Raji (cell line): ENCODE data around the gene UBAP2.

Experiments used
- POLR2A ChIP-seq: IDR thresholded peaks from 2 replicates; pipeline ENCODE4 v1.6.1; 2011; ENCODE audit warnings: low read depth, low read length, control low read depth; ENCODE audit not compliant: insufficient read depth

UBAP2 gene

DNA sequence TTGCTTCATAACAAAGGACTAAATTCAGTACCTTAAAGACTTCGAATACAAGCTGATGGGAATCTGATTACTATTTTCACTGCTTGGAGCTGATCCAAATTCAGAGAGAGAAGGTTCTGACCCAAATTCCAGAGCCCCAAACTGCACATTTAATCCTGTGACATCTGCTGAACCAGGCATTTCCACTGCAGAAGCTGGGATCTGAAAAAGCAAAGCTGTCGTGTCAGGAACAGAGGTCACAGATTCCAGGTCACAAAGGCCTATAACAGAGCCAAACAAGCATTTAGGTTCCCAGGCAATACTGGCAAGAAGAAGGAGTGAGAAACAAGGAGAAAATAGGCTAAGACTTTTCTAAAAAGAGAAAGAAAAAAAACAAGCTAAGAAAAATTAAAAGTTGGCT is 105.3 kb downstream of the UBAP2 start:
- no peak for TF ChIP-seq POLR2A

DNA sequence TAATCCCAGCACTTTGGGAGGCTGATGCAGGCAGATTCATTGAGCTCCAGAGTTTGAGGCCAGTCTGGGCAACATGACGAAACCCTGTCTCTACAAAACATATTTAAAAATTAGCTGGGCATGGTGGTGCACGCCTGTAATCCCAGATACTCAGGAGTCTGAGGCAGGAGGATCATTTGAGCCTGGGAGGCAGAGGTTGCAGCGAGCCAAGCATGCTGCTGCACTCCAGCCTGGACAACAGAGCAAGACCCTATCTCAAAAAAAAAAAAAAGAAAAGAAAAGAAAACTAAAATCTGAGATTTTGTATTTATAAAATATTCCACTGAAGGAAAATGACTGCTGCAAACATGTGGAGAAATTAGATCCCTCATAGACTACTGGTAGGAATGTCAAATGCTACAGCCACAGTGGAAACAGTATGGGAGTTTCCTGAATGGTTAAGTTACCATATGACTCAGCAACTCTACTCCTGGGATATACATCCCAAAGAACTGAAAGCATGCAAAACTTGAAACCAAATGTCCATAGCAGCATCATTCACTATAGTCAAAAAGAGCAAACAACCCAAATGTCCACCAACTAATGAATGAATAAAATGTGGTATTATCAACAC is 106.1 kb downstream of the UBAP2 start:
- no peak for TF ChIP-seq POLR2A

DNA sequence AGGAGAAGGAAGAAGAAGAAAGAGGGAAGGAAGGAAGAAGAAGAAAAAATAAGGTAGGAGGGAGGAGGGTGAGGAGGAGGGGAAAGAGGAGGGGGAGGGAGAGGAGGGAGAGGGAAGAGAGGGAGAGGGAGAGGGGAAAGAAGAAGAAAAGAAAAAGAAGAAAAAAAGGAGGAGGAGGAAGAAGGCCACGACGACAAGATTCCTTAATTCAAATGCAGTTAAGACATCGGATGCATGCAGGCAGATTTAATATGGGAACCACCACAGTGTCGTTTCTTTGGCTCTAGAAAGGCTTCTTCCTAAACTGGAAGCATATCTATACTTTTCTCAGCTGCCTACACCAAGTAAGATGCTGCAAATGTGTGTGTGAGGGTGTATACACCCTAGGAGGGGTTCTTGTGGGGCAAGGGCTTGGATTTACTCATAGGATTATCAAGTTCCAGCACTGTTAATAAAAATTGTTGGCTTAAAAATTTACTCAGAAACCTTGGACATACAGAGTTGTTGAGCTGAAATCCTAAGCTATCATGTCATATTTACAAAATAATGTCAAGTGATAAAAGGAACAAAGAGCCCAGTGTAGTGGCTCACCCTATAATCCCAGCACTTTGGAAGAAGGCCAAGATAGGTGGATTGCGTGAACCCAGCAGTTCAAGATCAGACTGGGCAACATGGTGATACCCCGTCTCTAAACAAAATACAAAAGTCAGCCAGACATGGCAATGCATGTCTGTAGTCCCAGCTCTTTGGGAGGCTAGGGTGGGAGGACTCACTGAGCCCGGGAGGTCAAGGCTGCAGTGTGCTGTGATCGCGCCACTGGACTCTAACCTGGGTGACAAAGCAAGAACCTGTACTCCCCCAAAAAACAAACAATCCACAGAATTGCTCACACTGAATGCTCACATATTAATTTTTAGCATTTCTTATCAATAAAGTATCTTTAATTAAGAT is 108.5 kb downstream of the UBAP2 start:
- no peak for TF ChIP-seq POLR2A

DNA sequence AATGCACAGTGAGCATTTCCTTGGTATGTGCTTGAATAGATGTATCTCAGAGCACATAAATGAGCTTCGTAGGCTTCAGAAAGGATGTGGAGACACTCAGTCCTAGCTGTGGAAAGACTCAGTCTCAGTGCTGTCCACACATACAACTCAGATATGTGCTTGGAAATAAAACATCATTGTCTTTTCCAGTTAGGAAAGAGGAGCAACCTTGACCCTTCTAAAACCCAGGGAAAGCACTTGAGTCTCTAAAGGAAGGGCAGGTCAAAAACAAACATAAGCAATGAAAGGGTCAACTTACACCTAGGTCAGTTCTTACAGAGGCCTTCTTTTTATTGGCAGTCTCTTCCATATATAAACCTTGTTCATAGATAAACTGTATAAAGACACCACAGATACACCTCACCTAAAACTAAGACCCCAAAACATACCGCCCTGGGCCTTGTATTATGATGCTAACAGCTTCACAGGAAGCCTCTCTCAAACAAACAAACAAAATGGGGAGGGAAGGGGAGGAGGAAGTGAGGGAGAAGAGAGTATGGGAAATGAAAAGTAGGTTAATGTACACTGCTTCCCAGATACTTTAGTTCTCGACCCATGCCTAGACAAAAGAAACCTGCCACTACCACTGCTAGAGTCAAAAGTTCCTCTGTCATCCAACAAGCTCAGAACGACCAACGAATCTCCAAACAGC is 114.4 kb downstream of the UBAP2 start:
- TF ChIP-seq POLR2A: no peak

- TF ChIP-seq POLR2A: no peak
Measured at GRCh38 chr9:33932078-33932807, 116.4 kb downstream of the UBAP2 start.

- no peak for TF ChIP-seq POLR2A
Measured at GRCh38 chr9:33931326-33931725, 117.4 kb downstream of the UBAP2 start.

- no peak for TF ChIP-seq POLR2A
Measured at GRCh38 chr9:33927694-33928093, 121.0 kb downstream of the UBAP2 start.

DNA sequence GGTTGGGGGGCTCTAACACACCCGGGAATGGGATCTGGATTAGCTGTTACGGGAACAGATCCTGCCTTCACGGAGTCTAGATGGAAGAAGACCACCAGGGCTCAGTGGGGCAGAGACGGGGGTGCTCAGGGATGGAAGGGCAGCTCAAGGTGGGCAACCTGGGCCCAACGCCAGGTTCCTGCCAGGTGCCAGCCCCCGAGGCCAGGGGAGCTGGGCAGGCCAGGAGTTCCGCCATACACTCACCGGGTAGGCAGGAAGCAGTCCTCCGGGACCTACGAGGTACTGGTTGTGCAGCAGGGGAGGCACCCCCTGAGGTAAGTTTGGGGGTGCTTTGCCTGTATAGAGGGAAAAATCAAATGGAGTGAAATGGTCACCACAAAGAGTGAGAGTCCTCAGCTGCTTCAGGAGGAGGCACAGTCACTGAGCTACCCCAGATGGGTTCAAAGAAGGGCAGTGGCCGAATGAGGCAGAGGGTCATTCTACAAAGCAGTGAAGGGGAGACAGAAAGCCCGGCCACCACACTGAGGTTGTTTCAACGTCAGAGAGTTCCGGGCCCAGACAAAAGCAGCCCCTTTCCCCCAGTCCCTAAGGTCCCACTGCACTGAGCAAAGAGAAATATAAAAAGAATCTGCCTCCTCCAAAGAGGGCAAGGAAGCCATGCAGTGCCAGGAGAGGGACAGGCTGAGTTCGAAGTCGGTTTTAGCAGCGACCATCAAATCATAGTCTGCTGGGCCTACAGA is 121.8 kb downstream of the UBAP2 start:
- no peak for TF ChIP-seq POLR2A

DNA sequence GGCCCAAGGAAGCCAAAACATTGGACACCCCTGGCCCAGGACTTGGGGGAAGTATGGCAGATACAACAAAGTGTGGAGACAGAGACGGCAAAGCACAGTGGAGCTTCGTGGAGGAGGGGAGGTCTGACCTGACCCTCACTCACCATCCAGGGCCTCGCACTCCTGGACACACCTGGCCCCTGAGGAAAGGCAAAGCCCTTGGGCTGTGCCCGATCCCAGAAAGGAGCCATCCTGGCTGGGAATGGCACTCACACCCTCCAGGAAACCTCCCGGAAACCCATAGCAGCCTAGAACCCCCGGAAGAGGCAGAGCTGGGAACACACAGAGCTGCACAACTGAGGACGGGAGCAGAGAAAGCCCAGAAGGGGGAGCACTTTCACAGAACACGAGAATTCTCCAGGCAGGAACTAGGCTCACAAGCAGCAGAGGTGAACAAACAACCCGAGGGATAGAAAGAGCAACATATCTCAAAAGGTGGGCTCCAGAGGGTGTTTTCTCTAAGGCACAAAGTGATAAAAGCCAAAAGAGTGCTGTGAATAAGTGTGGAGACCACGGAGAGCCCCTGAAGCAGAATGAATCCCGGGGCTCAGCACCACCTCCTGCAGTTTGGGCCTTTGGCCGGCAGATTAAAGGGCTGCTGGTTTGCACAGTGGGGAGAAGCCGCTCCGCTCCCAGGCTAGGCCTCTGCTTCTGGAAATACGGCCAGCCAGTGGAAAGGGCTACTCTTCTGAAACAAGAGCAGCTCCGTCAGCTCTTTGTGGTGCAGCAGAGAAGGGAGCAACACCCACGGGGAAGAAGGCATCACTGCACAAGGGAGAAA is 123.5 kb downstream of the UBAP2 start:
- TF ChIP-seq POLR2A: no peak

DNA sequence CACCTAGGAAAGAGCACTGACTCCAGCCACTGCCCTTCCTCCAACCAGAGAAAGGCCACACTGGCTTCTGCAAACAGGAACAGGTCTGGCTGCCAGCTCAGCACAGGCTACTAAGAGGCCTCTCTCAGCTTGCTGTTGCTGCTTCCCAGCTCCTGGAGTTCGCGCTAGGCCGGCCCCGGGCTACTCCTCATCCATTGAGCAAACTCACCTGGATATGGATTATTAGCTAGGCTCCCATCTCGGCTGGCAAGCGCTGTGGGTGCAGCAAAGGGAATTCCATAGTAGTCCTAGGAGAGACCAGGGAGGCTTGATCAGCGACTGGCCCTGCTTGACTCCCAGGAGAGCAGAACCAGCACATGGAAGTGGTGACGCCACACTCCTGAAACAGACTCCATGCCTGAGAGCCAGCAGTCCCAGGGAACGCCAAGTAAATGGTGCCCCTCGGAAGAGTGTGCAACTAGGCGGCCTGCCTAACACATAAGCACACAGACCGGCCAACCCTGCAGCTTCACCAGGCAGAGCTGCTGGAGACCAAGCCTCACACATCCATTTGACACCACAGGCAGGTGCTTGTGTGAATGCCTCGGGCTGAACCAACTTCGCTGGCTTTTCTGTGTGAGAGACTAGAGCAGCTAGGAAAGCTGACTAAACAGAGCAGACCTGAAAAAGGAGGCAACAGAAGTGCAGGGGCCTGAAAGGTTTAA is 124.5 kb downstream of the UBAP2 start:
- TF ChIP-seq POLR2A: no peak

DNA sequence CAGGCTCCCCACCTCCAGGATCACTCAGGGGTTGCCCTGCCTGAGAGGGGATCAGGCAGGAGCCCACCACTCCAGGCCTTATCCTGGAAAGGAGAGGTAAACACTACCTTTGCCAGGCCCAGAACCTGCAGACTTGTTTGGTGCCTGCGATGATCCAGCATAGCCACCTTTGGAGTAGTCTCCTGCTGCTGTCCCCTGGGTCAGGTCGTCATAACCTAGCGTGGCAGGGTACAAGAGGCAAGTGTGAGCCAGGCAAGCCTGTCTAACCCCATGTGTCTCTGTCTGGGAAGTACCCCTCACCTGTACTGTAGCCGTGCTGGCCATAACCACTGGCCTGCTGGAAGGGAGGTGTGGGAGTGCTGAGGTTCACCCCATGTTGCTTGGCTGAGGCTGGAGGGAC is 125.6 kb downstream of the UBAP2 start:
- TF ChIP-seq POLR2A: no peak

DNA sequence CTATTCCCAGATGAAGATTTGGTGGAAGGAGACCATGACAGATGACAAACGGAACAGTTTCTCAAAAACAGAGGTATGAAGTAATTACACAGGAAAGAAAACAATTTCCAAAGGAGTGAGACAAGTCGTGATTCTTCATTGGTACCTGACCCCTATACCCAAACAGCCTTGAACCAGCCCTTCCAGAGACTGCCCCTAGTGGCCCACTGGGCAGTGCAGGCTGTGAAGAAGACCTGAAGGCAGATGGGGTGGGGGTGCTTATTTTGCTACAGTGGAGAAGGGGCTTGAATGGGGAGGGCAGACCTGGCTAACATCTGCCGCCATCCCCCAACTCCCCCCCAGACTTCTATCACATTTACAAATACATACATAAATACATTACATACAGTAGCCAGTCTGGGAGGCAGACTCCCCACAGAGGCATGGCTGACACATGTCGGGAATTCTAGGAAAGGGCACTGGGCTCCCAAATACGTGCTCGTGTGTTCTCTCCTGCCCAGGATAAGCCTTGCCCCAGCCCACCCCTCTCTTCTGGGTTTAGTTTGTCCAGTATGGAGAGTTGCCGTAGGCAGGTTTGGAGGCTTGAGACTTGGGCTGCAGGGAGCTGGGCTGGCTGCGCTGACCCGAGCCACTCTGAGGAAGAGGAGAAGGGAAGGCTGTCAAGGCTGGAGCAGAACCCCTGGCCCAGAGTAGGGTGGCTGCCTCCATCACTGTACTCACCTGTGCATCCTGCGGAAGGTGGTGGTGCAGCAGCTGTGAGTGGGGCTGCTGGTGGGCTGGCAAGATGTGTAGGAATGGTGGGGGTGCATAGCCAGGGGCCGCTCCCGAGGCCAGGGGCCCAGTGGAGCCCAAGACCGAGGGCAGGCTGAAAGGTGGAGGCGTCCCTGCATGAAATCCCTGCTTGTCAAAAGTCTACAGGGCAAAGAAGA is 126.5 kb downstream of the UBAP2 start:
- no peak for TF ChIP-seq POLR2A
